ENCODE data around the gene TMOD4. TPM values are rescaled to one million over a fixed set of nuclear protein-coding genes. Genes with fewer than 3 reads are reported as not detected.

Gene TMOD4
- total RNA-seq, 1 donor from 2014 or later, result 2.7 TPM

DNA sequence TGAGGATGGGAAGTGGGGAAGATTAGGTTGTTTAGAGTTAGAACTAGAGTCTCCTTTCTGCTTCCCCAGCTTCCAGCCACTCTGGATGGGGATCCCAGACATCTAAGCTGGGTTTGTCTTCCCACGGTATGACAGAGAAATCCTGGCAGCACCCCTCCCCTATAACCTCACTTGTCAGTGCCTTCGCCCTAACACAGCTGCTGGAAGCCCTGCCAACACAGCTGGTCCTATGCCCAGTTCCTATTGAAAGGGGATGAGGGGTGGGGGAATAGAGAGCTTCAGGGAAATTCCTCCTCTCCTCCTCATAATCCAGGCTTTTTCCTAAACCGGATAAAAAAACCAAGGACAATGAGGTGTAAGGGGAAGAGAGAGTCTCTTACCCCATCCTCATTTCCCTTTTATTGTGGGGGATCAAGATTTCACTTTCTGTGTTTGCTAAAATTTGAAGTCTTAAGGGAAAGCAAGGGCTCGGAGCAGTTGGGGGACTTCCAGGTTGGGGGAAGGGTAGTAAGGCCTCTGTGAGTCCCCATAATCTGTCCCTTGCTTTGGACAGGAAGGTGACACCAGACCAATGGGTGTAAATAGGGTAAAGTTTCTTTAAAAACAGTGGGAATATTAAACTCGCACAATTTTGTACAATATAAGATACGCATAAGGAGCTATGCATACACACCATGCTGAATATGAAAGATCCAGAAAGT is 590 bp downstream of the TMOD4 start:
- Mint-ChIP-seq H3K36me3 (ENCODE audit: low read depth) (peaks cover 12% of the 10 kb centered on the region), H3K27me3 (ENCODE audit: low read depth) (no peaks in the 10 kb centered on the region), H3K4me3 (peak overlapping the region; percentile 13), H3K27ac (ENCODE audit: unreplicated experiment) (no peak overlapping the region), H3K9me3 (no peaks in the 10 kb centered on the region), H3K4me1 (no peaks in the 10 kb centered on the region)
- TF ChIP-seq CTCF (conservative IDR thresholded peaks at IDR 0.05), result no peak
- no peak for DNase-seq (ENCODE audit: low read depth, low spot score)

GRCh38 chr1:151171190-151171589 is 4.6 kb downstream of the TMOD4 start:
- H3K27ac Mint-ChIP-seq (ENCODE audit: unreplicated experiment), result no peak overlapping the region

GRCh38 chr1:151167116-151167515 is 8.7 kb downstream of the TMOD4 start:
- no peak for DNase-seq (ENCODE audit: low read depth, low spot score)
- no peak overlapping the region for H3K27ac Mint-ChIP-seq (ENCODE audit: unreplicated experiment)

More at GRCh38 chr1:151171190-151171589, 4.6 kb downstream of the TMOD4 start:
- Mint-ChIP-seq H3K9me3 (no peaks in the 10 kb centered on the region), H3K4me3 (peak overlapping the region; percentile 13), H3K27me3 (ENCODE audit: low read depth) (no peaks in the 10 kb centered on the region), H3K4me1 (peaks cover 9% of the 10 kb centered on the region), H3K36me3 (ENCODE audit: low read depth) (peaks cover 7% of the 10 kb centered on the region)
- no peak for DNase-seq (ENCODE audit: low read depth, low spot score)
- no peak for TF ChIP-seq CTCF (conservative IDR thresholded peaks at IDR 0.05)

GRCh38 chr1:151166505-151166956 is 9.2 kb downstream of the TMOD4 start:
- DNase-seq (ENCODE audit: low read depth, low spot score), result no peak
- TF ChIP-seq CTCF (conservative IDR thresholded peaks at IDR 0.05), result no peak
- H3K9me3 Mint-ChIP-seq, result no peaks in the 10 kb centered on the region
- peak overlapping the region; percentile 94 for H3K27ac Mint-ChIP-seq (ENCODE audit: unreplicated experiment)
- H3K27me3 Mint-ChIP-seq (ENCODE audit: low read depth), result peaks cover 3% of the 10 kb centered on the region
- H3K4me1 Mint-ChIP-seq, result peaks cover 28% of the 10 kb centered on the region
- peaks cover 6% of the 10 kb centered on the region for H3K36me3 Mint-ChIP-seq (ENCODE audit: low read depth)
- peak overlapping the region; percentile 93 for H3K4me3 Mint-ChIP-seq

More at GRCh38 chr1:151167116-151167515, 8.7 kb downstream of the TMOD4 start:
- Mint-ChIP-seq H3K27me3 (ENCODE audit: low read depth) (peaks cover 3% of the 10 kb centered on the region), H3K4me3 (peak overlapping the region; percentile 93), H3K9me3 (no peaks in the 10 kb centered on the region), H3K4me1 (peaks cover 28% of the 10 kb centered on the region), H3K36me3 (ENCODE audit: low read depth) (peaks cover 6% of the 10 kb centered on the region)
- TF ChIP-seq CTCF (conservative IDR thresholded peaks at IDR 0.05), result no peak

DNA sequence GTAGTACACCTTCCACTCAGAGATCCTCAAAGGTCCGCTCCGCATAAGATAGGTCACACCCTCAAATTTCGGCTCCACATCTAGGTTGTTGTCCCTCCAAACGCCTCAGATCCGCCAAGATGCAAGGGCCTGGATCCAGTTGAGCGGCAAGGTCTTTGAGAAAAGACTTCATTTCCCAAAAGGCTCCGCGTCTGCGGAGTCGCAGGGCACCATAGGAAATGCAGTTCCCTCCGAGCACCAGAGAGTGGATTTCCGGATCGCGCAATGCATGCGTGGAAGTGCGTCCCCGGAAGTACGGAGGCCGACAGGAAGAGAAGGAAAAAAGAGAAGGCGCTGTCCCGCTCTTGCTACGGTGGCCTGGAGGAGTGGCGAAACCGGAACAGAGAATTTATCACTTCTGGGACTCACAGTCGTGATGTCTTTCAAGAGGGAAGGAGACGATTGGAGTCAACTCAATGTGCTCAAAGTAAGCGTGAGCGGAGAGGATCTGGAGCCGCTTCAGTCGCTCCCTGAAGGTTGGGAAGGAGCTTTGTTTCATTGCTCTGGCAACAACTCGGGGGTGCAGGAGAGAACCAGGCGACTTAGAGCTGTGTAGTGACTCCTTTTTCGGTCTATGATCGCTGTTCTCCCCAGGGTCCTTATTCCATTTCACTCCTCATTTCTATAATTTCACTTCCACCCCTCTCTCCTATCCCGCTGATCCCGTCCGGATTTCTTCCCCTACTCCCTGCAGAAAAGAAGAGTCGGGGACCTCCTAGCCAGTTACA is 9.9 kb downstream of the TMOD4 start, which contains the start of the genes LYSMD1 and SCNM1:
Gene LYSMD1 (minus strand): TSS at position 165 of the 767 bp plus-strand sequence. CDS start 644 bp downstream, outside the sequence.
Gene SCNM1 (plus strand): TSS at position 407 of the 767 bp plus-strand sequence. CDS start 9 bp downstream, at position 416.
- DNase-seq (ENCODE audit: low read depth, low spot score), result peak; percentile 92
- TF ChIP-seq CTCF (conservative IDR thresholded peaks at IDR 0.05), result no peak
- H3K4me1 Mint-ChIP-seq, result peaks cover 28% of the 10 kb centered on the region
- peaks cover 3% of the 10 kb centered on the region for H3K27me3 Mint-ChIP-seq (ENCODE audit: low read depth)
- no peaks in the 10 kb centered on the region for H3K9me3 Mint-ChIP-seq
- H3K36me3 Mint-ChIP-seq (ENCODE audit: low read depth), result peaks cover 6% of the 10 kb centered on the region
- H3K27ac Mint-ChIP-seq (ENCODE audit: unreplicated experiment), result peak within 1 kb of the TSS; percentile 94
- peak within 1 kb of the TSS; percentile 93 for H3K4me3 Mint-ChIP-seq

Data from neural crest cell (in vitro differentiated cells).